Stimulated activated CD4-positive, alpha-beta T cell treated with anti-CD3 and anti-CD28 coated beads, Interleukin-2, amount 100 ng/mL, for 4 hours (primary cell): ENCODE measurements around the gene TRDN.
"Not testable (repeated sequence)": the region's sequence is repeated elsewhere in the genome, so short reads cannot be mapped to it uniquely, and the experiment has no call there.

Source experiments
- DNase-seq: peaks from one replicate; pipeline ENCODE4 v3.0.0-alpha.2; 2020; ENCODE audit warnings: low read depth

Gene TRDN

DNA sequence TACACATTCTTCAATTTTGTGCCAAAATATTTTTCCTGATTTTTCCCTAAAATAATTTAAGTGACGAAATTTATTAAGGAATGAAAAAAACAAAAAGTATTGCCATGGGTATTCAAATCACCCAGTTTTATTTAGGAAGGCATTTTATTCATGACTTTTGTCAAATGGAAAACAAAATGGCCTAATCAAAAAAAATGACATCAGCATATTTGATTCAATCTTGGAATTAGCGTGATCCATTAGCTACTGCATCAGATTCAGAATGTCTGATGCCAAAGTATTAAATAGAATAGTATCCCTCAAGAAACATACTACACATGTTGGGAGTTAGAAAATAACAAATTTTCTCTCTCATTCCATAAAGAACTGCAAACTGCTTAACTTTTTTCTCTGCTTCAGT, 129.2 kb downstream of the TRDN start:
- no peak for DNase-seq

- DNase-seq, result no peak
These were observed 133.1 kb downstream of the TRDN start for GRCh38 chr6:123503619-123504018.

GRCh38 chr6:123497025-123497424, 139.7 kb downstream of the TRDN start:
- DNase-seq, result no peak

DNA sequence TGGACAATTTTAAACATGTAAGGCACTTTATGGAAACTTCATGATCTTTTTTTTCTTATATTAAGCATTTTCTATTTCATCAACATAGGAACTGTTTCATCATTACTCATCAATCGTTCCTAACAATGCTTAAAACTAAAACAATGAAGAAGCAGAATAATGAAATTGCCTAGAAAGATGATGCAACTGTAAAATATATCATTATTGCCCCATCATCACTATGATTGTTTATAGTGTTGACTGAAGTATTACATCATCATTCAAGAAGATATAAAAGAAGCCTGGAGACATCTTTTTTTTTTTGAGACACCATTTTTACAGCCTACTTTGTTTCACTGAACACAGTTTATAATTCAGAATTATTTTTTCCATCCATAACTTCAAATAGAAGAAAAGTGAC, 147.2 kb downstream of the TRDN start:
- DNase-seq, result no peak

DNA sequence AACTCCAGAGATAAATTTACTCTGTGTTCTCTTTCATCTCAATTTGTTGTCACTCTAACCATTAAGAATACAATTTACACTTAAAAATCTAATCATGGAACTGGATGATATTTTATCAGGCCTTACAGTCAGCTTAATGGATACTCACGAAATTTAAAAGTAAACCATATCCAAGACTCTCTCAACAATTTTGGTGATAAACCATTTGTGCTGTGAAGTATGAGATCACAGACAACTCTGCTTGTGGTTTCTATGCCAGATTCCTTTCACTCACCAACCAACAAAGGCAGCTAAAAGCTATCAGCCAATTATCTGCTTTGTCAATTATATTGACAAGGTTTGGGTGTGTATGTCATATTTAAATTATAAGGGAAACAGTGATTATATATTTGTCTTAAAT, 155.8 kb downstream of the TRDN start:
- no peak for DNase-seq

GRCh38 chr6:123472025-123472702, 164.6 kb downstream of the TRDN start:
- not testable (repeated sequence) for DNase-seq

GRCh38 chr6:123467392-123467791, 169.4 kb downstream of the TRDN start:
- DNase-seq, result no peak

DNA sequence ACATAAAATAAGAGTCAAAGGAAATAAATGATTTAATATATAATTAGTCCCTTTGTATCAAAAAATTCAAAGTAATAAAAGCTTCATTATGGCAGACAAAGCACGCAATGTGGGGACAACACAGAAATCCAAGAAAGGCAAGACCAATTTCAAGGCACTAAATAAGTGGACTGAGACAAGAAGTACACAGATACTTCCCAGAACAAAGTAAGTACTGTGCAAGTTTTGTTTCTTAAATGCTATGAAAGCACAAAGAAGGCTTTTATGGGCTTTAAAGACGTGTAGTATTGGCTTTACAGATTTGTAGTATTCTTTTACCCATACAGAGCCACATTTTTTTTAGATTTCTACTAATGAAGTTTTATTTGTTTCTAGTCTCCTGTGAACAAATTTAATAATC, 174.6 kb downstream of the TRDN start:
- DNase-seq, result no peak

- DNase-seq, result no peak
These were observed 178.5 kb downstream of the TRDN start for GRCh38 chr6:123458218-123458617.

DNA sequence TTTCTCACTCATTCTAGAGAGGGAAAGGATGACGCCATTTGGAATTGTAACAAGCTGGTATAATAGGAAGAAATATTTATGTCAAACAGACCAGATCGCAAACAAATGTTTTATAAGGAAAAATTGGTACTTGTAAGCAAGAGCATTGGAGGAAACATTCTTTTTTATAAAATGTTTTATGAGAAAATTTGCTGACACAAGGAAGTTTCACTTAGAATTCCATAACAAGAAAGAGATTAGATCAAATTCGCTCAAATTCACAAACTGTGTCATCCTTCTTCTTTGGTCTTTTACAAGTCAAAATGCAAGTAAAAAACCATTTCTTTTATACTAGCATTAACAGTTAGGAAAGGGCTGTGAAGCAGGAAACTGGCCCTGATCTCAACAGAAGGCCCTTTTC, 179.9 kb downstream of the TRDN start:
- DNase-seq, result no peak

DNA sequence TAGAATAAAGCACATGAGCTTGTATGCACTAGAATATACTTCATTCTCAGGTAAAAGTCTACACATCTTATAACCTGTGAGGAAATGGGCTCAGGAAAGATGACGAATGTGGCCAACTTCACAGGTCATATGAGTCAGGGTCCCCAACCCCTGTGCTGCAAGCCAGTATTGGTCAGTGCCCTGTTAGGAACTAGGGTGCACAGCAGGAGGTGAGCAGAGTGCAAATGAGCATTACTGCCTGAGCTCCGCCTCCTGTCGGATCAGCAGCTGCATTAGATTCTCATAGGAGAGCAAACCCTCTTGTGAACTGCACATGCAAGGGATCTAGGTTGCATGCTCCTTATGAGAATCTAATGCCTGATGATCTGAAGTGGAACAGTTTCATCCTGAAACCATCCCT, 182.3 kb downstream of the TRDN start:
- DNase-seq, result no peak

GRCh38 chr6:123453071-123453470, 183.7 kb downstream of the TRDN start:
- not testable (repeated sequence) for DNase-seq

- no peak for DNase-seq
These were observed 188.4 kb downstream of the TRDN start for GRCh38 chr6:123448306-123448884.

DNA sequence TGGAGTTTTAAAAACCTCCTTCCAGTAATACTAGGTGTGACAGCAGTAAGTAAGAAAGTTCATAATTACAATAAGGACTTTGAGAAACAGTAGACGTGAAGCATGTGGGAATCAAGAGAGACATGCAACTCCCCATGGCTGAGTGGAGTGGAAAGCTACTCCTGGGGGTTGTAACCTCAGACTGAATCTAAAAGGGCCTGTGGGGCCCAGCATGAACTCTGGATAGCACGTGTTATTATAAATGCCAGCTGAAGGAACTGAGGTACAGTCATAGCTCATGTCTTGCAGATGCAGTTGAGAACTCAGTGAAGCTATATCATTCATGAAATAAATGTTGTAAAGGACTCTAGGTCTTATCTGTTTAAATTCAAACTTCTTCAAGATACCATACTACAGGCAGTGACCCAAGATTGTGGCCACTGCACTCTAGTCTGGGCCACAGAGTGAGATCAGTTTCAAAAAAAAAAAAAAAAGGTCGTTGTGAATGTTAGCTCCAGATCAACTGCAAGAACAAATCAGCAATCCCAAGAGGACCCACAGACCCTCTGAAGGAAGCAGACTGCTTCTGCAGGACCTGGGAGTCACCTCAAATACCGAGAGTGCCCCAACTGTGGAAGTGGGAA, 189.3 kb downstream of the TRDN start:
- DNase-seq, result no peak

- no peak for DNase-seq
These were observed 197.4 kb downstream of the TRDN start for GRCh38 chr6:123439371-123439770.

DNA sequence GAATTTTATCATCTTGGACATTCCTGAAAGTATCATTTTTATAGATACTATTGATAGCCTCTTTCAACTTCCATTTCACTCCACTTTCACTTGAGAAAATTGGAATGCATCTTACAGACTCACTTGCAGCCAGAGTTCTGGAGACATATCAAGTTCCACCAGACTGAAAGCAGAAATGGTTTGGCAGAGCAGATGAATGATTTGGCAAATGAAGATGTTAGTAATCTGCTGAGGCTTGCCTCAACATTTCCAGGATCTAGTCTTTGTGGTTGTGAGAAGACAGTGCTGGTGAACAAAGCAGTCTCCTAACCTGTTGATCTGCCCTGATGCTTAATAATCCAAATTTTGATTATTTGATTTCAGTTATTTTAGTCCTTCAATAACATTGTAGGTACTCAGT, 202.6 kb downstream of the TRDN start:
- DNase-seq, result no peak

- DNase-seq, result no peak
These were observed 205.8 kb downstream of the TRDN start for GRCh38 chr6:123430970-123431369.

DNA sequence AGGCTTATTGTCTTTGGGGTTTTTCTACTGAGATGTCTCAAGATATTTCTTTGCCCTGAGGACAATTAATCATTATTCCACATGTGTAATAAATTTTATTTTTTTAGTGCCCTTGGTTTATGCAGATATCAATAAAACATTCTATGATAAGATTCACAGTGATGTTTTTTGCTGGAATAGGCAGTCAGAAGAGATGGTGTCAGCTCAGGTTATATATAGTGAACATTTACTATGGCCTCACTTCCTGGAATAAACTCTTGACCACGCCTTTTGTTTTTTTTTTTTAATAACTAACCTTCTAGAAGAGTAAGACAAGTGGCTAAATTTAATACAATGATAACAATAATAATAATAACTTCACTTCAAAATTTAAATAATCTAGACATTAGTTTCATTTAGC, 209.7 kb downstream of the TRDN start:
- no peak for DNase-seq

DNA sequence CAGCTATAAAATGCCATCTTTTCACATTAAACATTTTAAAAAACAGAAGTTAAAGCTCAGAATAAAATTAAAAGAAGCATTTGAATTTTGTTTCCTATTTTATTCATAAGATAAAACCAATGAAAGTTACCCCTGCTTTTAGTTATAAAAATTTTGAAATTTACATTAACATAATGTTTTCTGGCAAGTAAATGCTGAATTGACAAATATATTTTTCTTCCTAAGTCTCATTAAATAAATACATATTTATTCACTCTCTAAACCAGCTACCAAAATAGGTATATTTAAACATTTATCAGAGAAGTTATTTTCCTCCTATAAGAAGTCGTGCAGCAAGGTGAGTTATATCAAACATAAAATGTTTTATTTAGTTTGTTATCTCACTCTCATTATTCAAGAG, 213.6 kb downstream of the TRDN start:
- DNase-seq, result no peak

DNA sequence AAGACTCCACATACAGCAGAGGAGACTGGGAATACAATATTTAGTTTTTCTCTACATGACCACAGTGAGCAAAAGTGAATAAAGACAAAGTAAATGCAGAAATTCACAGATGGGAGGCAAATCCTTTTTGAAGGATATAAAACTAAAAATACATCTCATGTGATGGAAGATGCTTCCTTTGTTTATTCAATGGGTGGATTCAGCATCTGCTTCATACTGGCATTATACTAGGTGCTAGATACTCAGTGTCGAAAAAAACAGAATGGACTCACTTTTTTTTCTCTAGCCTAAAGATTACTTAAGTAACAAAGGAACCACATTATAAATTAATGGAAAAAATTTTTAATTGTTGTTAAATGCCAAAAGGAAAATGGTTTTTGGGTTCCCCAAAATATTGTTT, 216.2 kb downstream of the TRDN start:
- no peak for DNase-seq

DNA sequence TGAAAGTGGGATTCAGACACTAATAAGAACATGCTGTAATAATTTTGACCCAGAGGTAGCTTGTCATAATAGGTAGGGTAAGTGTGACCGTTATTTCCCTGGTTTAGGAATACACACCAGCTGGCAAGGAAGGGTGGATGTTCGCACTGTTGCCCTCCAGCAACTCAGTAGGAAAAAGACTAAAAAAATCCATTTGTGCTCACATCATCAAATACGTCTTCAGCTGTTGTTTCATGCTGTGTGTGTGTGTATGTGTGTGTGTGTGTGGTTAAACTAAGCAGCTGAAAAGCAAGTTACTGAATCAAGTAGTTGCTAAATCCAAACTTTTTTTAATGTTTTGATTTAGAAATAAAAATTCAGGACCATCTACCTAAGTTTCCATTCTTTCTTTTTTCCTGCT, 218.7 kb downstream of the TRDN start:
- no peak for DNase-seq

DNA sequence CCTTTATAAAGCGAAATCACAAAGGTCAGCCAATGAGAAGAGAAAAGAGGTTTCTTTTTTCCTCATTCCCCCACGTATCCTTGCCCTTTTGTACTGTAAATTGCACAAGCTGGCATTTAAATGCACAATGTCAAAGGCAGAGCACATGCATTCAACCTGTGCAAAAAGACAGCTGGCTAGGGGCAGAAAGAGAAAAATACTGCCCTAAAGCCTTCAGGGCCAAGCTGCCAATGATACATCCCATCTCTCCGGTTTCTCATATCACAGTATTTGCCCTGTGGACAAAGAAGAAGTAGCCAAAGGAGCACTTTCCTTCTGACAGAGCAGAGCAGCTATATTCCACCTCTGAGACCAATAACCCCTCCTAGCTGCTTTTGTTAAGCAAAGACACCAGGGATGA, 219.2 kb downstream of the TRDN start:
- DNase-seq, result no peak

GRCh38 chr6:123415844-123416468, 220.8 kb downstream of the TRDN start:
- DNase-seq, result no peak
